ENCODE data around the gene HYCC1. TPM values are rescaled to one million over a fixed set of nuclear protein-coding genes. Genes with fewer than 3 reads are reported as not detected.
A peak's percentile ranks its signal among the peaks of the same experiment; 100 is the strongest.

HYCC1 gene
- total RNA-seq, 1 experiment from 2014 or later: 126 TPM

DNA sequence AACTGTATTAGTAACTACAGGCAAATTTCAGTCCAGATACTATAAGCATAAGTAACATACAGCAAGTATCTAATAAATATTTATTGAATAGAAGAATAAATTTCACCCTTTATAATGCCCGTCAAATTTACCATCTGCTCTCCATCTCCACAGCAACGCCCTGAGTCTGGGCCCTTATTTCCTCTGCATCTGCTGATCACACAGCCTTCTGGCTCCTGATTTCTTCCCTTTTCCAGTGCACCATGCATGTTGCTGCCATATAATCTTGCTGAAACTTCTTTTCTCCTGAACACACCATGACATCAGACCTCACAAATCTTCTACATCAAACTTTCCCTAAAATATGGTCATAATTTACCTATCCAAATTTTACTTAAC lies 15.4 kb downstream of the HYCC1 start:
- H2AK5ac ChIP-seq (ENCODE audit: insufficient read length, low read length): no peak overlapping the region
- DNase-seq: no peak
- peaks cover 29% of the 10 kb centered on the region; the same call in 1 of the 2 replicates for H3K79me2 ChIP-seq (ENCODE audit: insufficient read depth, low read length)
- no peaks in the 10 kb centered on the region for H4K20me1 ChIP-seq (ENCODE audit: control insufficient read depth, insufficient read depth, insufficient read length)
- H3K9ac ChIP-seq (ENCODE audit: extremely low read depth, insufficient read length, low read length): no peak overlapping the region
- Mint-ChIP-seq H3K9me3 (no peaks in the 10 kb centered on the region), H3K27ac (peak overlapping the region in 2 of 3 experiments; percentile 11 to 35; a peak in 4 of 7 replicates), H3K27me3 (ENCODE audit: low read depth) (no peaks in the 10 kb centered on the region), H3K36me3 (ENCODE audit: insufficient read depth in 1 of 3, low read depth in 3 of 3) (0 out of 7 replicates have a peak, but pooled peaks cover 0 to 2% (median 0%) of the 10 kb centered on the region in 3 experiments), H3K4me1 (peaks cover 39 to 52% of the 10 kb centered on the region in 2 experiments), H3K4me3 (no peak overlapping the region)
- no peak overlapping the region for H2BK20ac ChIP-seq (ENCODE audit: low read depth, low read length, poor library complexity, severe bottlenecking)
- H4K91ac ChIP-seq (ENCODE audit: insufficient read length, low read depth, low read length): no peak overlapping the region
- H3K23ac ChIP-seq (ENCODE audit: insufficient read length, low read depth, low read length): no peak overlapping the region
- no peaks in the 10 kb centered on the region for H3K27me3 ChIP-seq (ENCODE audit: insufficient read depth, low read length)
- no peak overlapping the region for H2BK12ac ChIP-seq (ENCODE audit: insufficient read length, low read depth, low read length)
- H3K4me1 ChIP-seq (ENCODE audit: insufficient read depth, low read length): peaks cover 9% of the 10 kb centered on the region; the same call in 1 of the 2 replicates
- no peak overlapping the region for H3K27ac ChIP-seq (ENCODE audit: insufficient read length, low read depth, low read length)
- no peak overlapping the region for H3K56ac ChIP-seq (ENCODE audit: insufficient read length, low read depth, low read length)
- no peaks in the 10 kb centered on the region for H3K23me2 ChIP-seq (ENCODE audit: insufficient read length, low read depth, low read length, poor library complexity, severe bottlenecking)
- WGBS (ENCODE audit: extremely low coverage, insufficient read length, low lambda C conversion rate): no CpG with 5 or more reads among the region's 2 CpGs
- no peaks in the 10 kb centered on the region for H3K9me3 ChIP-seq (ENCODE audit: control insufficient read depth, low read depth, low read length)
- TF ChIP-seq, protein P1, sequence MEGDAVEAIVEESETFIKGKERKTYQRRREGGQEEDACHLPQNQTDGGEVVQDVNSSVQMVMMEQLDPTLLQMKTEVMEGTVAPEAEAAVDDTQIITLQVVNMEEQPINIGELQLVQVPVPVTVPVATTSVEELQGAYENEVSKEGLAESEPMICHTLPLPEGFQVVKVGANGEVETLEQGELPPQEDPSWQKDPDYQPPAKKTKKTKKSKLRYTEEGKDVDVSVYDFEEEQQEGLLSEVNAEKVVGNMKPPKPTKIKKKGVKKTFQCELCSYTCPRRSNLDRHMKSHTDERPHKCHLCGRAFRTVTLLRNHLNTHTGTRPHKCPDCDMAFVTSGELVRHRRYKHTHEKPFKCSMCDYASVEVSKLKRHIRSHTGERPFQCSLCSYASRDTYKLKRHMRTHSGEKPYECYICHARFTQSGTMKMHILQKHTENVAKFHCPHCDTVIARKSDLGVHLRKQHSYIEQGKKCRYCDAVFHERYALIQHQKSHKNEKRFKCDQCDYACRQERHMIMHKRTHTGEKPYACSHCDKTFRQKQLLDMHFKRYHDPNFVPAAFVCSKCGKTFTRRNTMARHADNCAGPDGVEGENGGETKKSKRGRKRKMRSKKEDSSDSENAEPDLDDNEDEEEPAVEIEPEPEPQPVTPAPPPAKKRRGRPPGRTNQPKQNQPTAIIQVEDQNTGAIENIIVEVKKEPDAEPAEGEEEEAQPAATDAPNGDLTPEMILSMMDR (conservative IDR thresholded peaks at IDR 0.05): no peak
- no peak overlapping the region for H3K4me2 ChIP-seq (ENCODE audit: insufficient read depth, insufficient read length, low read length)
- H2BK15ac ChIP-seq (ENCODE audit: low read depth, low read length): no peak overlapping the region; the same call in 1 of the 2 replicates
- no peak overlapping the region for H3K14ac ChIP-seq (ENCODE audit: insufficient read depth, low read length)
- H3T11ph ChIP-seq (ENCODE audit: low read length): no peak overlapping the region
- no peak overlapping the region for H3K18ac ChIP-seq (ENCODE audit: insufficient read length, low read depth, low read length)
- H2BK120ac ChIP-seq (ENCODE audit: low read depth, low read length, poor library complexity, severe bottlenecking): no peak overlapping the region
- H4K5ac ChIP-seq (ENCODE audit: insufficient read length, low read depth, low read length): no peak overlapping the region
- H3K4ac ChIP-seq (ENCODE audit: low read depth, low read length): no peak overlapping the region
- H2AFZ ChIP-seq (ENCODE audit: low read length): no peak overlapping the region
- H2BK5ac ChIP-seq (ENCODE audit: insufficient read length, low read length): no peak overlapping the region
- H3K79me1 ChIP-seq (ENCODE audit: insufficient read depth, low read depth, low read length, poor library complexity, severe bottlenecking): no peaks in the 10 kb centered on the region
- no peak overlapping the region for H4K8ac ChIP-seq (replicated peaks; ENCODE audit: insufficient read length, low read depth, low read length)

All from H9 (cell line).